ENCODE data around the gene COX10.
"Not testable (repeated sequence)": the region's sequence is repeated elsewhere in the genome, so short reads cannot be mapped to it uniquely, and the experiment has no call there.

Gene COX10
- 15.1 to 19.4 (median 18.4) reads per million in 3 donors for total RNA-seq

DNA sequence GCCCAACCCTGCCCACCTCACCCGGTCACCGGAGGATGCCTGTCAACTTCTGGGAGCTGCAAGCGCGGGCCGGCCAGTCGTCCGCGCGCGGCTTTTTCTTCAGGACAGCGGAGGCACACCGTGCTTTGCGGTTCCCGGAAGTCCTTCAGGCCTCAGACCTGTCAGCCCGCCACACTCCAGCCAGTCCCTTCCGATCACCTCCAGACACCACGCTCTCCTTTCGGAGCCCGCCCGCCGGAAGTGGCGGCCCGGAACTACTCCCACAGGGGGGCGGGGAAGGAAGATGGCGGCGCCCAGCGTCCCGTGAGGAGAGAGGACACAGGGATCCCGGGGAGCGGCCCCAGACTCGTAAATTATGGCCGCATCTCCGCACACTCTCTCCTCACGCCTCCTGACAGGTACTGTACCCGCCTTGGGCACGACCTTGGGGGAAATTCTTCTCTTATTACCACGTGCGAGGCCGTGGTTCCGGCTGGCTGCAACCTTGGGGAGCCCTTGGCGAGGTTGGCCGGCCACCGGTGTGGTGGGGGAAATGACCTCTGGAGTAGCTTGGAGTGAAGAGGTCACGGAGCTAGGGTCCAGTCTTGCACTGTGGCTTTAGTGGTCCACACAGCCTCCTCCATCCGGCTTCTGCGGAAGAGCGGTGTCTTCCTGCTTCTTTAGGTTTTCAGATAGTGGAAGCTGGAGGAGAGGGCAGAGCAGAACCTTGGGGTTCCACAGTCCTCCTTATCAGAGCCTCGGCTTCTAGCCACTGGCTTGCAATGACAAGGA is at the start of gene COX10:
Gene COX10 (plus strand): TSS at position 254 of the 771 bp plus-strand sequence. CDS start 102 bp downstream, at position 356.
- DNase-seq = peak; percentile 67 to 79 (median 71)
- peaks cover 16% of the 10 kb centered on the region for H3K4me1 ChIP-seq (ENCODE audit: control insufficient read depth, insufficient read depth, low read length, poor library complexity, severe bottlenecking)
- H3K36me3 ChIP-seq (ENCODE audit: control insufficient read depth, insufficient read depth, low read length) = no peaks in the 10 kb centered on the region
- no peaks in the 10 kb centered on the region for H3K9me3 ChIP-seq (ENCODE audit: control insufficient read depth, low read length)
- H3K27ac ChIP-seq (ENCODE audit: insufficient read depth, low read length, poor library complexity, severe bottlenecking) = peak within 1 kb of the TSS; percentile 80
- peak within 1 kb of the TSS; percentile 100 for H3K4me3 ChIP-seq (ENCODE audit: insufficient read depth, low read depth, low read length, poor library complexity, severe bottlenecking)
- H3K27me3 ChIP-seq (replicated peaks; ENCODE audit: control insufficient read depth, insufficient read depth, low read length, poor library complexity, severe bottlenecking) = no peaks in the 10 kb centered on the region

DNA sequence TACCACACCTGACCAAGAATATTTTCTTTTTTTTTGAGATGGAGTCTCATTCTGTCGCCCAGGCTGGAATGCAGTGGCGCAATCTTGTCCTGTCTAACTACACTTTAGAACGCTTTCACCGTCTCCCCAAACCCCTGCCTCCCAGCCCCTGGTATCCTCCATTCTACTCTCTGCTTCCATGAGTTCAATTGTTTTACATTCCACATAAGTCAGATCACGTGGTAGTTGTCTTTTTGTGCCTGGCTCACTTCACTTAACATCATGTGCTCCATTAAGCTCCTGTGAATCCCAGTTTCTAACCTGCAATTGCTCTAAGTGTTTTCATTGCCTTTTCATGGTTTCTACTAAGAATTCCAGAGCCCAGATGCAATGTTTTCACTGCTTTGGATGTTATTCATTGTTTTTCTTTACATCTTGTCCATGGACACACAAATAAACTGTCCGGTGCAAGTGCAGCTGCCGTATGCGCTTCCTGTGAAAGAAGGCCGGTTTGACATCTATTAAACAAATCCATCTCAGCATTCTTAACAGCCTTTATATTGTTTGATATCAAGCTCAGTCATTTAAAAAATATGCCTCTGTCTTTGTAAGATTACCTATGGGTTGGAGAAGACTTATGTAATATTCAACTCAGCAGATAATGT is 47.5 kb upstream of the COX10 start:
- H3K27ac ChIP-seq (ENCODE audit: insufficient read depth, low read length, poor library complexity, severe bottlenecking); DNase-seq; H3K9me3 ChIP-seq (ENCODE audit: control insufficient read depth, low read length); H3K36me3 ChIP-seq (ENCODE audit: control insufficient read depth, insufficient read depth, low read length); H3K4me1 ChIP-seq (ENCODE audit: control insufficient read depth, insufficient read depth, low read length, poor library complexity, severe bottlenecking); H3K27me3 ChIP-seq (replicated peaks; ENCODE audit: control insufficient read depth, insufficient read depth, low read length, poor library complexity, severe bottlenecking); H3K4me3 ChIP-seq (ENCODE audit: insufficient read depth, low read depth, low read length, poor library complexity, severe bottlenecking): not testable (repeated sequence)

DNA sequence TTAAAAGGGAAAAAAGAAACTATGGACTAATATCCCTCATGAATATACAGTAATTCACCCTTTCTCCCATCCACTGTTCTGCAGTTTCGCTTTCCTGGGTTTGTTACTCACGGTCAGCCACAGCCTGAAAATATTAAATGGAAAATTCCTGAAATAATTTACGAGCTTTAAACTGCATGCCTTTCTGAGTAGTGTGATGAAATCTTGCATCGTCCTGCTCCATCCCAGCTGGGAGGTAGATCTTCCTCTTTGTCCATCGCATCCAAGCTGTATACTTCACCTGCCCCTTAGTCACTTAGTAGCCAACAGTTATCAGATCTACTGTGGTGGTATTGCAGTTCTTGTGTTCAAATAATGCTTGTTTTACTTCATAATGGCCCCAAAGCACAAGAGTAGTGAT is 39.5 kb upstream of the COX10 start:
- not testable (repeated sequence) for H3K27me3 ChIP-seq (replicated peaks; ENCODE audit: control insufficient read depth, insufficient read depth, low read length, poor library complexity, severe bottlenecking); H3K4me3 ChIP-seq (ENCODE audit: insufficient read depth, low read depth, low read length, poor library complexity, severe bottlenecking); H3K9me3 ChIP-seq (ENCODE audit: control insufficient read depth, low read length); H3K4me1 ChIP-seq (ENCODE audit: control insufficient read depth, insufficient read depth, low read length, poor library complexity, severe bottlenecking); DNase-seq; H3K27ac ChIP-seq (ENCODE audit: insufficient read depth, low read length, poor library complexity, severe bottlenecking)
- peaks cover 11% of the 10 kb centered on the region for H3K36me3 ChIP-seq (ENCODE audit: control insufficient read depth, insufficient read depth, low read length)

DNA sequence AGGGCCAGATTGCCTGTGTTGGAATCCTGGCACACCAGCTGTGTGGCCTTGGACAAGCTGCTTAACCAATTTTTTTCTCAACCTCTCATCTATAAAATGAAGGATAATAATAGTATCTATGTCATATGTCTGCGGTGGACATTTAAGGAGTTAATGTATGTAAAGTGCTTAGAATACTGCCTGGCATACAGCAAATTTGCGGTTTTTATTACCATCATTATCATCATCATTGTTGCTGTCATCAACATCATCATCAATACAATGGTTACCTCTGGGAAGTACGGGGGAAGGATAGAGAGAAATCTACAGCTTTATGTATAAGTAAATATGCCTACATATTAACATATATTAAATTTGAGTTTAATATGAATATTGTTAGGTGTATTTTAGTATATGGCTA is 37.1 kb upstream of the COX10 start:
- no peaks in the 10 kb centered on the region for H3K4me1 ChIP-seq (ENCODE audit: control insufficient read depth, insufficient read depth, low read length, poor library complexity, severe bottlenecking)
- H3K27me3 ChIP-seq (replicated peaks; ENCODE audit: control insufficient read depth, insufficient read depth, low read length, poor library complexity, severe bottlenecking) = no peaks in the 10 kb centered on the region
- no peak for DNase-seq
- no peaks in the 10 kb centered on the region for H3K9me3 ChIP-seq (ENCODE audit: control insufficient read depth, low read length)
- peaks cover 11% of the 10 kb centered on the region for H3K36me3 ChIP-seq (ENCODE audit: control insufficient read depth, insufficient read depth, low read length)
- no peak overlapping the region for H3K4me3 ChIP-seq (ENCODE audit: insufficient read depth, low read depth, low read length, poor library complexity, severe bottlenecking)
- H3K27ac ChIP-seq (ENCODE audit: insufficient read depth, low read length, poor library complexity, severe bottlenecking) = no peak overlapping the region

DNA sequence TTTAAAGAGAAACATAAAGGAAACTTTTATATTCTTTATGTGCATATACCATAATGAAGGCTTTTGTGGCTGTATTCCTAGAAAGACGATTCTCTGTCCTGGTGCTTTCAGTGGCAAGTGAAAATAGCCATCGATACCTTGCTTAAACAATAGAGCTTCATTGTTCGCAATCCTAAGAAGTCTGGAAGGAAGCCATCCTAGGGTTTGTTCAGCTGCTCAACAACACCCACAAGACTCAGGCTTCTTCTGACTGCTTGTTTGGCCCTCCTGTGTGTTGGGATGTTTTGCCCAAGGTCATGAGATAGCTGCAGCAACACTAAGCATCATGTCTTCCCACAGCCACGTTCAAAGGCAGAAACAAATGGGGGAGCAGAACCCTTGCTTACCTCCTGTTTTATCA is 36.1 kb upstream of the COX10 start:
- DNase-seq = no peak
- H3K27ac ChIP-seq (ENCODE audit: insufficient read depth, low read length, poor library complexity, severe bottlenecking) = no peak overlapping the region
- H3K9me3 ChIP-seq (ENCODE audit: control insufficient read depth, low read length) = no peaks in the 10 kb centered on the region
- no peaks in the 10 kb centered on the region for H3K27me3 ChIP-seq (replicated peaks; ENCODE audit: control insufficient read depth, insufficient read depth, low read length, poor library complexity, severe bottlenecking)
- H3K4me3 ChIP-seq (ENCODE audit: insufficient read depth, low read depth, low read length, poor library complexity, severe bottlenecking) = no peak overlapping the region
- no peaks in the 10 kb centered on the region for H3K4me1 ChIP-seq (ENCODE audit: control insufficient read depth, insufficient read depth, low read length, poor library complexity, severe bottlenecking)
- H3K36me3 ChIP-seq (ENCODE audit: control insufficient read depth, insufficient read depth, low read length) = peaks cover 11% of the 10 kb centered on the region

DNA sequence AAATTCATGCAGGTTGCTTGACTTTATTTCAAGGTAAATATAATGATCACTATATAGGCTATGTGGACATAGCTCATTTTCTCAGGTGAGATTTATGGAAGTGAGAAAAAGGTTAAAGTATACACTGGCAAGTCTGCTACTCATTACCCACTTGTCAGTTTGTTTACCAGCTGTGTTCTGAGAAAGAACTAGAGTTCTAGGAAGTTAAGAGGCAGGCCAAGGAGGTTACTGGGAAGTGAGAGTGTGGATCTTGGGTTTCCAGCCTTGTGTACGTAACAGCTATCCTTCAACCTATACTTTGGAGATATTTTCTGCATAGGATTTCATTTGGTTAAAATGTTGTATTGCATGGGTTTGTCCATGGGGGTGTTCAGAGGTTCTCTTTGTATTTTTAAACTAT is 31.9 kb upstream of the COX10 start:
- no peaks in the 10 kb centered on the region for H3K27me3 ChIP-seq (replicated peaks; ENCODE audit: control insufficient read depth, insufficient read depth, low read length, poor library complexity, severe bottlenecking)
- H3K9me3 ChIP-seq (ENCODE audit: control insufficient read depth, low read length) = no peaks in the 10 kb centered on the region
- H3K4me3 ChIP-seq (ENCODE audit: insufficient read depth, low read depth, low read length, poor library complexity, severe bottlenecking) = no peak overlapping the region
- DNase-seq = no peak
- H3K27ac ChIP-seq (ENCODE audit: insufficient read depth, low read length, poor library complexity, severe bottlenecking) = no peak overlapping the region
- H3K4me1 ChIP-seq (ENCODE audit: control insufficient read depth, insufficient read depth, low read length, poor library complexity, severe bottlenecking) = no peaks in the 10 kb centered on the region
- peaks cover 11% of the 10 kb centered on the region for H3K36me3 ChIP-seq (ENCODE audit: control insufficient read depth, insufficient read depth, low read length)

DNA sequence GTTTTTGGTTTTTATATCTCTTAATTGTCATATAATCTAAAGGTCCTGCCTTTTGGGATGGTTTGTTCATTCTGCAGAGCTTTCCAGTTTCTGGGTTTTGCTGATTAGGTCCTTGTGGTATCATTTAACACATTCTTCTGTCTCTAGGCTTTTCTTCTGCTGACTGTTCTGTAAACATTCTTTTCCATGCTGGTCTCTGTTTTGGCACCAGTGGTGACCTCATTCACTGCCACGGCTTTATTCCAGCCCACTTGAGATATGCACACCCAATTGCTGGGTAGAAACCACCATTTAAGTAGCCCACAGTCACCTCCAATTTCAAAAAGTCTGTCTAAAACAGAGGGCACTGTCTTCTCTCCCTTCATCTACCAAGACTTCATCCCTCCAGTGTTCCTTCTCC is 31.1 kb upstream of the COX10 start:
- H3K9me3 ChIP-seq (ENCODE audit: control insufficient read depth, low read length) = no peaks in the 10 kb centered on the region
- no peak overlapping the region for H3K27ac ChIP-seq (ENCODE audit: insufficient read depth, low read length, poor library complexity, severe bottlenecking)
- H3K27me3 ChIP-seq (replicated peaks; ENCODE audit: control insufficient read depth, insufficient read depth, low read length, poor library complexity, severe bottlenecking) = no peaks in the 10 kb centered on the region
- H3K4me3 ChIP-seq (ENCODE audit: insufficient read depth, low read depth, low read length, poor library complexity, severe bottlenecking) = no peak overlapping the region
- no peak for DNase-seq
- peaks cover 7% of the 10 kb centered on the region for H3K36me3 ChIP-seq (ENCODE audit: control insufficient read depth, insufficient read depth, low read length)
- no peaks in the 10 kb centered on the region for H3K4me1 ChIP-seq (ENCODE audit: control insufficient read depth, insufficient read depth, low read length, poor library complexity, severe bottlenecking)

DNA sequence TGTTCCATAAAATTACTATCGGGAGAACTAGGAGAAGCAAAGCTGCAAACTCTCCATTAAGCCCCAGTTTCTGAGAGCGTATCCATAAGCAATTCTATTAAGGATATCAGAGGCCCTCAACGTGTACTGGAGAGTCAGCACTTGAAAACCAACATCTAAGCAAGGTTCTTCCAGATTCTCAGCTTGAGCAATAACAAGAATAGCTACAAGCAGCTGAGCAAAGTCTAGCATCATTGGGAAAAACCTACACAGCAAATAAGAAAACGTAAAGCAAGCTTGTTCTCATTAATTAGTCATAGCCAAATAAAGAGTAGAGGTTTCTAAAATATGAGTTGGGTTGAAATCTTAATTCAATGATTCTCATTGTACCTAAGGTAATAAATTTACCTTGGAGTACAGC is 26.9 kb upstream of the COX10 start:
- H3K36me3 ChIP-seq (ENCODE audit: control insufficient read depth, insufficient read depth, low read length) = no peaks in the 10 kb centered on the region
- H3K4me1 ChIP-seq (ENCODE audit: control insufficient read depth, insufficient read depth, low read length, poor library complexity, severe bottlenecking) = no peaks in the 10 kb centered on the region
- no peak overlapping the region for H3K27ac ChIP-seq (ENCODE audit: insufficient read depth, low read length, poor library complexity, severe bottlenecking)
- DNase-seq = no peak
- H3K27me3 ChIP-seq (replicated peaks; ENCODE audit: control insufficient read depth, insufficient read depth, low read length, poor library complexity, severe bottlenecking) = no peaks in the 10 kb centered on the region
- H3K4me3 ChIP-seq (ENCODE audit: insufficient read depth, low read depth, low read length, poor library complexity, severe bottlenecking) = no peak overlapping the region
- no peaks in the 10 kb centered on the region for H3K9me3 ChIP-seq (ENCODE audit: control insufficient read depth, low read length)

DNA sequence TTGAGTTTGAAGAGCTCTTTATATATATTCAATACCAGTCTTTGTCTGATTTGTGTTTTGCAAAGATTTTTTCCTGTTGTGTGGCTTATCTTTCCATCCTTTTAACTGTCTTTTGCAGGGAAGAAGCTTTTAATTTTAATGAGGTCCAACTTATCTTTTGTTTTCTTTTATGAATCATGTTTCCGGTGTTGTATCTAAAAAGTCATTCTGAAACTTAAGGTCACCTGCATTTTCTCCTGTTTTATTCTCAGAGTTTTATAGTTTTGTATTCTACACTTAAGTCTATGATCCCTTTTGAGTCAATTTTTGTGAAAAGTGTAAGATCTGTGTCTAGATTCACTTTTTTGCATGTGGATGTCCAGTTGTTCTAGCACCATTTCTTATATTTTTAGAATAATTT is 24.6 kb upstream of the COX10 start:
- H3K9me3 ChIP-seq (ENCODE audit: control insufficient read depth, low read length) = no peaks in the 10 kb centered on the region
- H3K4me1 ChIP-seq (ENCODE audit: control insufficient read depth, insufficient read depth, low read length, poor library complexity, severe bottlenecking) = no peaks in the 10 kb centered on the region
- no peak overlapping the region for H3K4me3 ChIP-seq (ENCODE audit: insufficient read depth, low read depth, low read length, poor library complexity, severe bottlenecking)
- DNase-seq = no peak
- no peaks in the 10 kb centered on the region for H3K36me3 ChIP-seq (ENCODE audit: control insufficient read depth, insufficient read depth, low read length)
- H3K27ac ChIP-seq (ENCODE audit: insufficient read depth, low read length, poor library complexity, severe bottlenecking) = no peak overlapping the region
- H3K27me3 ChIP-seq (replicated peaks; ENCODE audit: control insufficient read depth, insufficient read depth, low read length, poor library complexity, severe bottlenecking) = no peaks in the 10 kb centered on the region

DNA sequence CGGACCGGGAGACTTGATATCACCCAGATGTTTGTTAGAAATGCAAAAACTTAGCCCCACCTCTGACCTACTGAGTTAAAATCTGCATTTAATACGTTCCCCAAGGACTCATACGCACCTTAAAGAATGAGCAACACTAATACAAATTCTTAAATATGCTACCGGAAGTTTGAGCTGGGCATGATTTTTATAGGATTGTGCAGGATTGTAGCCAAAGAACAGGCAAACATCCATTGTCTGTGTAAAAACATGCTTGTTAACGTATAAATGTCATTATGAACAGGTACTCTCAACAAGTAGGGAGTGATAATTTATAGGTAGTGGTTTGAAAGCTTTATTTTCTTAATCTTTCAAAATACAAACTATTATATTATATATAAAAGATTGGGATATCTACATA is 22.3 kb upstream of the COX10 start:
- H3K27me3 ChIP-seq (replicated peaks; ENCODE audit: control insufficient read depth, insufficient read depth, low read length, poor library complexity, severe bottlenecking) = no peaks in the 10 kb centered on the region
- H3K36me3 ChIP-seq (ENCODE audit: control insufficient read depth, insufficient read depth, low read length) = peaks cover 3% of the 10 kb centered on the region
- DNase-seq = no peak
- H3K27ac ChIP-seq (ENCODE audit: insufficient read depth, low read length, poor library complexity, severe bottlenecking) = no peak overlapping the region
- no peaks in the 10 kb centered on the region for H3K9me3 ChIP-seq (ENCODE audit: control insufficient read depth, low read length)
- H3K4me1 ChIP-seq (ENCODE audit: control insufficient read depth, insufficient read depth, low read length, poor library complexity, severe bottlenecking) = no peaks in the 10 kb centered on the region
- no peak overlapping the region for H3K4me3 ChIP-seq (ENCODE audit: insufficient read depth, low read depth, low read length, poor library complexity, severe bottlenecking)

Measured in effector memory CD4-positive, alpha-beta T cell (primary cell).